Endothelial cell of umbilical vein (primary cell): ENCODE results near the gene PCDH9. TPM values are rescaled to one million over a fixed set of nuclear protein-coding genes. Genes with fewer than 3 reads are reported as not detected.

Experiments
- BruUV-seq: library from RNA; stranded (reverse); fragments of 400-500 nt; replicated peaks from 2 replicates; lab custom pipeline; 2021; lab: Mats Ljungman, UMichigan
- CTCF ChIA-PET: fragments of 300-600, 350-600 bp; sonication (Branson Sonifier 250); formaldehyde crosslinking; loops from one replicate; lab custom pipeline; 2021; ENCODE audit warnings: antibody characterized with exemption, inconsistent platforms; lab: Charles Lee
- POLR2A ChIA-PET: fragments of 300-600, 350-600 bp; sonication (Branson Sonifier 250); formaldehyde crosslinking; loops from one replicate; lab custom pipeline; 2021; ENCODE audit warnings: antibody characterized with exemption, inconsistent platforms; lab: Charles Lee
- DNase-seq: peaks from one replicate; pipeline ENCODE4 v3.0.0-alpha.2; 2011; ENCODE audit warnings: low read depth, low spot score
- FAIRE-seq: peaks from 2 replicates; lab custom pipeline; 2011; peaks lifted over from hg19 to GRCh38; lab: Jason Lieb, UNC
- H2AFZ ChIP-seq: 2 replicates; pipeline ENCODE4 v1.6.0; 2012; ENCODE audit warnings: low read depth, low read length, control low read depth, inconsistent platforms
- H3K27ac ChIP-seq: 2 replicates; pipeline ENCODE4 v1.5.1; 2011; ENCODE audit warnings: low read depth, mild to moderate bottlenecking, control low read depth, low read length, moderate library complexity; ENCODE audit not compliant: insufficient read depth
- H3K27me3 ChIP-seq, 2 experiments: 2 replicates each; pipeline versions ENCODE4 v1.6.0 to v1.6.1; 2011; ENCODE audit warnings: low read length in 2 of 2, mixed read lengths in 1 of 2; ENCODE audit not compliant: control insufficient read depth in 2 of 2, insufficient read depth in 2 of 2
- H3K36me3 ChIP-seq, 2 experiments: 2 replicates in 1 of 2; 3 replicates in 1 of 2; pipeline ENCODE4 v1.5.1; 2011; ENCODE audit warnings: low read length in 2 of 2, mild to moderate bottlenecking in 1 of 2, moderate library complexity in 1 of 2; ENCODE audit not compliant: control insufficient read depth in 2 of 2, insufficient read depth in 2 of 2; ENCODE audit errors: extremely low read depth in 1 of 2
- H3K4me1 ChIP-seq: 3 replicates; pipeline ENCODE4 v1.5.1; 2011; ENCODE audit warnings: mild to moderate bottlenecking, low read length; ENCODE audit not compliant: control insufficient read depth, insufficient read depth; ENCODE audit errors: extremely low read depth
- H3K4me2 ChIP-seq: 2 replicates; pipeline ENCODE4 v1.6.1; 2011; ENCODE audit warnings: low read length, control low read depth, mixed read lengths; ENCODE audit not compliant: insufficient read depth
- H3K4me3 ChIP-seq, 3 experiments: fragments of 200-600 bp in 1 of 3; sonication (generic), shearing (Covaris generic) in 1 of 3; replicated peaks in 1 of 3; 2 replicates each; pipeline ENCODE4 v1.5.1; 2011 to 2016; ENCODE audit warnings: control low read depth in 3 of 3, low read length in 3 of 3, mild to moderate bottlenecking in 2 of 3, inconsistent platforms in 1 of 3, low read depth in 1 of 3, moderate library complexity in 1 of 3; ENCODE audit not compliant: insufficient read depth in 1 of 3
- H3K79me2 ChIP-seq: 2 replicates; pipeline ENCODE4 v1.6.0; 2012; ENCODE audit warnings: low read length, inconsistent platforms; ENCODE audit not compliant: control insufficient read depth, insufficient read depth
- H3K9ac ChIP-seq: replicated peaks from 2 replicates; pipeline ENCODE3; 2011; ENCODE audit warnings: low read length, control low read depth; ENCODE audit not compliant: insufficient read depth; ENCODE audit errors: extremely low read depth
- H3K9me1 ChIP-seq: replicated peaks from 3 replicates; pipeline ENCODE4 v1.6.0; 2011; ENCODE audit warnings: mild to moderate bottlenecking, low read length; ENCODE audit not compliant: control insufficient read depth, insufficient read depth; ENCODE audit errors: extremely low read depth
- H3K9me3 ChIP-seq: replicated peaks from 2 replicates; pipeline ENCODE4 v1.5.1; 2012; ENCODE audit warnings: low read length, inconsistent platforms; ENCODE audit not compliant: control insufficient read depth, insufficient read depth
- H4K20me1 ChIP-seq: replicated peaks from 2 replicates; pipeline ENCODE3; 2011; ENCODE audit warnings: mild to moderate bottlenecking, low read length; ENCODE audit not compliant: control insufficient read depth, insufficient read depth; ENCODE audit errors: extremely low read depth
- EZH2 ChIP-seq: IDR thresholded peaks from 2 replicates; pipeline ENCODE4 v1.6.1; 2012; ENCODE audit warnings: borderline replicate concordance, low read depth, mild to moderate bottlenecking, moderate library complexity, low read length, inconsistent platforms; ENCODE audit not compliant: severe bottlenecking
- FOS ChIP-seq: IDR thresholded peaks from 2 replicates; pipeline ENCODE4 v1.6.1; 2011; ENCODE audit warnings: mild to moderate bottlenecking, low read length, moderate library complexity, borderline replicate concordance; ENCODE audit not compliant: insufficient read depth
- GATA2 ChIP-seq: IDR thresholded peaks from 2 replicates; pipeline ENCODE4 v1.7.0; 2011; ENCODE audit warnings: low read depth, mild to moderate bottlenecking, moderate library complexity, mixed read lengths, low read length; ENCODE audit not compliant: insufficient read length, insufficient read depth
- JUN ChIP-seq: IDR thresholded peaks from 2 replicates; pipeline ENCODE4 v1.6.1; 2011; ENCODE audit warnings: borderline replicate concordance, low read depth; ENCODE audit not compliant: insufficient read length, insufficient read depth
- MYC ChIP-seq: IDR thresholded peaks from one replicate; pipeline ENCODE4 v1.6.1; 2011; ENCODE audit warnings: mild to moderate bottlenecking, low read depth, low read length
- POLR2A ChIP-seq: IDR thresholded peaks from 2 replicates; pipeline ENCODE4 v1.6.1; 2012; ENCODE audit warnings: low read depth, mild to moderate bottlenecking, control low read depth, low read length
- POLR2AphosphoS5 ChIP-seq: IDR thresholded peaks from 2 replicates; pipeline ENCODE4 v1.6.1; 2012; ENCODE audit warnings: low read depth, mild to moderate bottlenecking, control low read depth, low read length, moderate library complexity; ENCODE audit not compliant: insufficient read depth
- dilution Hi-C: fragments of 300-500 bp; cut with MboI; formaldehyde crosslinking; loops from one replicate; pipeline ENCODE4 v1.15.0; 2019; ENCODE audit warnings: low sequenced_read_pairs; ENCODE audit not compliant: extremely low pct_ligation_motif_present
- intact Hi-C: fragments of 100-400 bp; cut with micrococcal nuclease; formaldehyde crosslinking; loops from one replicate; pipeline ENCODE4 v1.10.0; 2022
- polyA plus RNA-seq, 4 experiments: library from polyadenylated mRNA; depleted of rRNA in 3 of 4; stranded (reverse) in 3 of 4; unstranded in 1 of 4; fragments of >200 nt; gene quantifications; 2 replicates each; pipeline versions ENCODE4 v1.2.1 to v1.2.3, GENCODE V29; 2011 to 2012; ENCODE audit warnings: missing spikeins in 1 of 4
- total RNA-seq: library from RNA; stranded (reverse); gene quantifications from 2 replicates; pipeline ENCODE4 v1.2.3, GENCODE V29; 2021
- TF ChIP-seq, protein P1 (sequence below), 2 donors: IDR thresholded peaks; 1 replicate in 1 of 2; 2 replicates in 1 of 2; pipeline ENCODE4 v1.5.1; 2011; ENCODE audit warnings: low read length in 2 of 2, mild to moderate bottlenecking in 2 of 2, moderate library complexity in 2 of 2, control low read depth in 1 of 2, inconsistent platforms in 1 of 2, low read depth in 1 of 2; ENCODE audit not compliant: insufficient read depth in 1 of 2; ENCODE audit errors: extremely low read depth in 1 of 2
- TF ChIP-seq, protein P2 (sequence below): IDR thresholded peaks from 2 replicates; pipeline ENCODE4 v1.6.1; 2011; ENCODE audit not compliant: insufficient read depth, insufficient read length

Gene PCDH9
- total and polyA plus RNA-seq, 2 donors (not counting 3 experiments of a cell fraction or from before 2014, with no cell fraction given): 1.1 to 5.2 TPM

GRCh38 chr13:66759919-66760318 lies 470.2 kb downstream of the PCDH9 start:
- ChIA-PET CTCF (no interaction called here), POLR2A (no interaction called here)
- Histone ChIP-seq H3K4me3 (no peak overlapping the region), H3K27ac (no peak overlapping the region), H2AFZ (no peak overlapping the region), H3K4me1 (no peaks in the 10 kb centered on the region), H3K36me3 (no peaks in the 10 kb centered on the region), H3K4me2 (no peak overlapping the region), H3K27me3 (no peaks in the 10 kb centered on the region), H4K20me1 (no peaks in the 10 kb centered on the region), H3K9me3 (no peaks in the 10 kb centered on the region), H3K9me1 (no peaks in the 10 kb centered on the region), H3K79me2 (no peaks in the 10 kb centered on the region), H3K9ac (no peak overlapping the region)
- TF ChIP-seq POLR2A: no peak
- TF ChIP-seq JUN: no peak
- TF ChIP-seq POLR2AphosphoS5: no peak
- TF ChIP-seq, protein P1, sequence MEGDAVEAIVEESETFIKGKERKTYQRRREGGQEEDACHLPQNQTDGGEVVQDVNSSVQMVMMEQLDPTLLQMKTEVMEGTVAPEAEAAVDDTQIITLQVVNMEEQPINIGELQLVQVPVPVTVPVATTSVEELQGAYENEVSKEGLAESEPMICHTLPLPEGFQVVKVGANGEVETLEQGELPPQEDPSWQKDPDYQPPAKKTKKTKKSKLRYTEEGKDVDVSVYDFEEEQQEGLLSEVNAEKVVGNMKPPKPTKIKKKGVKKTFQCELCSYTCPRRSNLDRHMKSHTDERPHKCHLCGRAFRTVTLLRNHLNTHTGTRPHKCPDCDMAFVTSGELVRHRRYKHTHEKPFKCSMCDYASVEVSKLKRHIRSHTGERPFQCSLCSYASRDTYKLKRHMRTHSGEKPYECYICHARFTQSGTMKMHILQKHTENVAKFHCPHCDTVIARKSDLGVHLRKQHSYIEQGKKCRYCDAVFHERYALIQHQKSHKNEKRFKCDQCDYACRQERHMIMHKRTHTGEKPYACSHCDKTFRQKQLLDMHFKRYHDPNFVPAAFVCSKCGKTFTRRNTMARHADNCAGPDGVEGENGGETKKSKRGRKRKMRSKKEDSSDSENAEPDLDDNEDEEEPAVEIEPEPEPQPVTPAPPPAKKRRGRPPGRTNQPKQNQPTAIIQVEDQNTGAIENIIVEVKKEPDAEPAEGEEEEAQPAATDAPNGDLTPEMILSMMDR (IDR thresholded peaks at IDR 0.05; ENCODE audit: extremely low read depth in 1 of 2, insufficient read depth in 1 of 2, low read depth in 1 of 2, low read length in 2 of 2): no peak
- TF ChIP-seq, protein P2, sequence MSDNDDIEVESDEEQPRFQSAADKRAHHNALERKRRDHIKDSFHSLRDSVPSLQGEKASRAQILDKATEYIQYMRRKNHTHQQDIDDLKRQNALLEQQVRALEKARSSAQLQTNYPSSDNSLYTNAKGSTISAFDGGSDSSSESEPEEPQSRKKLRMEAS: no peak
- TF ChIP-seq FOS: no peak
- TF ChIP-seq EZH2: no peak
- no peak for TF ChIP-seq GATA2
- no peak for TF ChIP-seq MYC
- BruUV-seq: no TSS peak
- no peak for DNase-seq
- FAIRE-seq: no peak
- intact Hi-C loops (no loop called here), dilution Hi-C loops (no loop called here)
